Hepatocyte (in vitro differentiated cells): Measurements from ENCODE around the gene TMEM45A.

Experiments
- CTCF ChIP-seq: fragments of 200-600 bp; sonication (generic); IDR thresholded peaks from 2 replicates; pipeline ENCODE4 v1.5.1; 2016; ENCODE audit warnings: antibody characterized with exemption, mild to moderate bottlenecking; ENCODE audit not compliant: poor library complexity
- EZH2 ChIP-seq: fragments of 200-600 bp; sonication (generic); IDR thresholded peaks from 2 replicates; pipeline ENCODE4 v1.6.1; 2016; ENCODE audit warnings: antibody characterized with exemption, mild to moderate bottlenecking, borderline replicate concordance
- EZH2phosphoT487 ChIP-seq: fragments of 200-600 bp; sonication (generic); IDR thresholded peaks from one replicate; pipeline ENCODE4 v1.6.1; 2018; ENCODE audit warnings: antibody characterized with exemption, mild to moderate bottlenecking, low read depth, moderate library complexity; ENCODE audit not compliant: unreplicated experiment, severe bottlenecking

GRCh38 chr3:100525753-100526612, 33.6 kb downstream of the TMEM45A start:
- TF ChIP-seq EZH2phosphoT487 (no peak), EZH2 (no peak), CTCF (no peak)
